Brain pericyte (primary cell): ENCODE data around the gene SRD5A2.
"Not testable (repeated sequence)": the region's sequence is repeated elsewhere in the genome, so short reads cannot be mapped to it uniquely, and the experiment has no call there.

Experiments used
- DNase-seq: peaks from one replicate; pipeline ENCODE4 v3.0.0-alpha.2; 2012; ENCODE audit warnings: low read depth, low spot score

The SRD5A2 gene

GRCh38 chr2:31533036-31533435, 47.7 kb downstream of the SRD5A2 start:
- DNase-seq = no peak

GRCh38 chr2:31531101-31531500, 49.6 kb downstream of the SRD5A2 start:
- no peak for DNase-seq

- no peak for DNase-seq
Measured at GRCh38 chr2:31529256-31529655, 51.5 kb downstream of the SRD5A2 start.

GRCh38 chr2:31528823-31529222, 51.9 kb downstream of the SRD5A2 start:
- DNase-seq = no peak

DNA sequence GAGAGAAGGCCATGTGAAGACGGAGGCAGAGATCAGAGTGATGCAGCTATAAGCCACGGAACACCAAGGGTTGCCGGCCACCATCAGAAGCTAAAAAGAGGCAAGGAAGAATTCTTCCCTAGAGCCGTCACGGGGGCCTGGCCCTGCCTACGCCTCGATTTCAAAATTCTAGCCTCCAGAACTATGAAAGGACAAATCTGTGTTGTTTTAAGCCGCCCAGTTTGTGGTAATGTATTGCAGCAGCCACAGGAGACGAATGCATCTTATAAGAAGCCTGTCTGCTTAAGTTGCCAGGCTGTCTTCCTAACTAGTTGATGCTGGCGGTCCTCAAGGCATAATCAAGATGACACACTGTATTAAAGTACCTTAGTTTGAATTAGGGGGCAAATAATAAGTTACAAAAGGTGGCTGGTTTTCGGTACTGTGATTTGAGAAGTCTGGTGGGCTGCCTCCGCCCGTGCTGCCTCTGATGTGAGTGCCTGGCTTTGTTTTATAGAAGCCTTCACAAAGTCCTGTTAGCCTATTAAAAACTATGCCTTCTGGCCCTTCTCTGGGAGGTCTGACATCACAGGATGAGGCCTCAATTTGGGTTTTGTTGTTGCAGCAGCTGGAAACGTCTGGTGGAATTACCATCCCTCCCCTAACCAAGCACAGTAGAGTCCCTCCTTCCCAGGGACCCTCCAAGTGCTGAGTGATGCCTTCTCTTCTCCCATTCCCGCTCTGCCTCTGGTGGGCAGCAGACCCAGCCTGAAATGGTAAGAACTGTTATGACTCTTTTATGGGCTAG, 53.6 kb downstream of the SRD5A2 start:
- DNase-seq = no peak

GRCh38 chr2:31525876-31526275, 54.9 kb downstream of the SRD5A2 start:
- no peak for DNase-seq

- DNase-seq = no peak
Measured at GRCh38 chr2:31524592-31524991, 56.1 kb downstream of the SRD5A2 start.

DNA sequence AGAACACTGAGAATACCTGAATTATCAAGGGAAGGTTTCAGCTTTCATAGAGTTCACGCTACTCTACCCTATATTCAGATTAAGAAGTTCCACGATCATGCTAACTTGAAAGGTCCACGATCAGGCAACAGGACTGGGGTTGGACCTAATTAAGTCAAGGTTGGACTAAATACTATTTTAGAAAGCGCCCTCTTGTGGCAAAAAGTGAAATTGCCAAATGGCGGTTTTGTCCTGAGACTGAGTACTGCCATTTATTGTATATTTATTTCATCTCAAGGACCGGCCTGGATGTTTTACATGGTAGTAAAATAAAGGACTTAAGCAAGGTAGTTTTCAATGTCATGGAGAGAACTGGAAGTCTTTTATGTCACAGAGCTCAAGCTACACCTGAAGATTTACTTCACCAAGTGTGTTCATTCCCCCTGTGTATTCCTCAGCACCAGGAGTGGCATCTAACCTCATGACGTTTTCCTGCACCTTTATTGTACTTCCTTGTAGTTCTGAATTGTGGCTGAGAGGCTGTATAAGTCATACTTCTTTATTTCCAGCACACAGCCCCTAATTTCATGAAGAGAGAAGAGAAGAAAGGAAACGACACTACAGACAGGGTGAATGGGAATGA, 56.8 kb downstream of the SRD5A2 start:
- peak; percentile 34 for DNase-seq

GRCh38 chr2:31522786-31523185, 58.0 kb downstream of the SRD5A2 start:
- no peak for DNase-seq

GRCh38 chr2:31517442-31518203, 63.1 kb downstream of the SRD5A2 start:
- no peak for DNase-seq

GRCh38 chr2:31515586-31515985, 65.2 kb downstream of the SRD5A2 start:
- no peak for DNase-seq

- no peak for DNase-seq
Measured at GRCh38 chr2:31513553-31513952, 67.2 kb downstream of the SRD5A2 start.

DNA sequence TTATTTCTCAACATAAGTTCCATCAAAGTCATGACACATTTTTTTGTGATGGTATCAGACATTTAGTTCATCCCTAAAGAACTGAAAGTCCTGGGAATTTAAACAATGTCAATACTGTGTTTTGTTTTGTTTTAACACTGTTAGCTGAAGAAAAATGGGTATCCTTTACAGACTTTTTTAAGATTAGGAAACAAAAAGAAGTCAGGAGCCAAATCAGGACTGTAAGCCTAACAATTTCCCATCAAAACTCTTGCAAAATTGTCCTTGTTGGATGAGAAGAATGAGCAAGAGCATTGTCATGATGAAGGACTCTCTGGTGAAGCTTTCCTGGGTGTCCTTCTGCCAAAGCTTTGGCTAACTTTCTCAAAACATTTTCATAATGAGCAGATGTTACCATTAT, 69.4 kb downstream of the SRD5A2 start:
- DNase-seq = no peak

GRCh38 chr2:31505111-31505510, 75.6 kb downstream of the SRD5A2 start:
- DNase-seq = no peak

DNA sequence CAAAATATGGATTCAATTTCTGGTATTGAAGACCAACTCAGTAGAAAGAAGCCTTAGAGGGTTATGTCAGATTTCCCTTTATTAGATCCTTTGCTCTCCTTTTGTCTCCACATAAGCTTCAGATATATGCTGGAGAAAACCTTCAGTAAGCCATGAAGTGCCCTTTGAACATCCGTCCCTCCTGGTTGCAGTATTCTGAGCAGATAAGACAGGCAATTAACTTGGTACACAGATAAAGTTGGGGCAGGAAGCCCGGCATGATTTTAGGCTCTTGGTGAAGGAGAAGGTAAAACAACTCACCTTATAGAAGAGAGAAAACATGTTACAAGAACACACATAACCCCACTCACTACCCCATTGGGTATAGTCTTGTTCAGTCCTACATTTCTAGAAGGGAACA, 76.4 kb downstream of the SRD5A2 start:
- no peak for DNase-seq

DNA sequence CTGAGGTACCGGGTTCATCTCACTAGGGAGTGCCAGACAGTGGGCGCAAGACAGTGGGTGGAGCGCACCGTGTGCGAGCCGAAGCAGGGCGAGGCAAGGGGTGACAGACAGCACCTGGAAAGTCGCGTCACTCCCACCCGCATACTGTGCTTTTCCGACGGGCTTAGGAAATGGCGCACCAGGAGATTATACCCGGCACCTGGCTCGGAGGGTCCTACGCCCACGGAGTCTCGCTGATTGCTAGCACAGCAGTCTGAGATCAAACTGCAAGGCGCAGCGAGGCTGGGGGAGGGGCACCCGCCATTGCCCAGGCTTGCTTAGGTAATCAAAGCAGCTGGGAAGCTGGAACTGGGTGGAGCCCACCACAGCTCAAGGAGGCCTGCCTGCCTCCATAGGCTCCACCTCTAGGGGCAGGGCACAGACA, 84.3 kb downstream of the SRD5A2 start:
- DNase-seq = not testable (repeated sequence)

- DNase-seq = not testable (repeated sequence)
Measured at GRCh38 chr2:31489339-31489738, 91.4 kb downstream of the SRD5A2 start.

DNA sequence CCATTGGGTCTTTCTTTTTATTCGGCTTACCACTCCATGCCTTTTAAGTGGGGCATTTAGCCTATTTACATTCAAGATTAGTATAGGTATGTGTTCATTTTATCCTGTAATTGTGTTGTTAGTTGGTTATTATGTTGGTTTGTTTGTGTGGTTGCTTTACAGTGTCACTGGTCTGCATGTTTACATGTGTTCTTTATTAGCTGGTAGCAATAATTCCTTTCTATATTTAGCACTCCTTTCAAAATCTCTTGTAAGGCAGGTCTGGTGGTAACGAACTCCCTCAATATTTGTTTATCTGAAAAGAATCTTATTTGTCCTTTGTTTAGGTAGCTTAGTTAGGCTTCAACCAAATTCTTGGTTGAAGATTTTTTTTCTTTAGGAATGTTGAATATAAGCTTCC, 97.5 kb downstream of the SRD5A2 start:
- no peak for DNase-seq

DNA sequence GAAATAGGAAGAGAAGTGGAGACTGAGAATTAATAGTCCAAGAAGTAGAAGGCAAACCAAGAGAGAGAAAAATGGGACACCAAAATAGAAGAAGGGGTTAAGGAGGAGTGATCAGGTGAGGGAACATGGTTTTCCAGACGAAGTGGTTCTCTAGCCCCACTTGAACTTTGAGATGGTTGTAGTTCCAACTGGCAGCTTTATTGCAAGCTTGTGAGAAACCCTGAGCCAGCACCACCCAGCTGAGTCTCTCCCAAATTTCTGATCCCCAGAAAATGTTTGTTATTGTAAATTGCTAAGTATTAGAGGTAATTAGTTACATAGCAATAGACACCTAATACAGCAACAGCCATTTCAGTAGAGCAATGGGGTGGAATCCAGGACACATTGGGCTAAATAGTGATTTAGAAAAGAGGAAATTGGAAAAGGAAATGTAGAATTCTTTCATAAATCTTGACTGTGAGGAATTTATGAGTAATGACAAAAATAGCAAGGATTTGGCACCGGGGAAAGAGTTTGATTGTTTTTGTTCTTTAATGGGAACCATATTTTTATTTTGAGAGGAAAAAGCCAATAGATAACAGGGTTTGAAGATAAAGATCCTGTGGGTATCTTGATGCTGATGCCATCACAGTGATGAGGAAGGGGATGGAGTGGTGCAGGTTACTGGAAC, 104.1 kb downstream of the SRD5A2 start:
- DNase-seq = no peak

- DNase-seq = no peak
Measured at GRCh38 chr2:31475692-31476091, 105.0 kb downstream of the SRD5A2 start.

- no peak for DNase-seq
Measured at GRCh38 chr2:31474296-31474695, 106.4 kb downstream of the SRD5A2 start.
